Measurements from ENCODE around the gene WDR43. TPM values are rescaled to one million over a fixed set of nuclear protein-coding genes. Genes with fewer than 3 reads are reported as not detected.
A peak's percentile ranks its signal among the peaks of the same experiment; 100 is the strongest.

WDR43 gene
- total and polyA plus RNA-seq, 9 of the 15 experiments (the other 6 are each of a cell fraction or from before 2014, with no cell fraction given): 34.6 to 197 (median 105) TPM

DNA sequence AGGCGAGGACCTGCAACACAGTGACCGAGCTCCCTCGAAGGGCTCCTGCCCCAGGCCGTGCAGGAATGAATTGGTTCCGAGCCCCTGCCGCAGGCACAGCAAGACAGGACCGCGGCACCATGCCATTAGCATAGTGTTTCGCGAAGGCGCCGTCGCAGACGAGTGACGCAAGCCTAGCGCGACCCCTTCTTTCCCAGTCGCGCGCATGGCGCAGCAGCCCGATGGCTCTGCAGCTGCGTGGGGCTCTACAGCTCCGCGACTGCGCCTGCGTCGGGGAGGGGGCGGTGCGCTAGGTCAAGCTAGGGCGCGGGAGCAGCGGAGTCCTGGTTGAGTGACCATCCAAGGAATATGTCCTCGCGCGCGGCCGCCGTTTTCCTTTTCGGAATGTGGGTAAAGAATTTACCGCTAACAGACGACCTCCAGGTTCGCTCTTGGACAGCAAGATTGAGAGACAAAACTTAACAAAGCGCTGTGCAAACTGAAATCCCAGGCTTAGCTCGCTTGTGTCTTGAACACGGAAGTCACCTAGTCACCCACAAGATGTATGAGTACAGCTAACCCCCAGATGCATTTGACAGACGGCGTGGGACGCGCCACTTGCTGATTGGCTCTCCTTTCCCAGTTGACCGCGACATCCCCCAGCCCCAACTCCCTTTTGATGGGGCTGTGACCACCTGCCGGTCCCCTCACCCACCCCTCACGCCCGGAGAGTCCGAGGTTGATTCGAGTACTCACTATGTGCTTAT lies 24.1 kb upstream of the WDR43 start, which contains the start of gene TRMT61B (continued):
- no peak for TF ChIP-seq ZNF707 (CRISPR knock-in tag; conservative IDR thresholded peaks at IDR 0.05)
- TF ChIP-seq, protein P1, sequence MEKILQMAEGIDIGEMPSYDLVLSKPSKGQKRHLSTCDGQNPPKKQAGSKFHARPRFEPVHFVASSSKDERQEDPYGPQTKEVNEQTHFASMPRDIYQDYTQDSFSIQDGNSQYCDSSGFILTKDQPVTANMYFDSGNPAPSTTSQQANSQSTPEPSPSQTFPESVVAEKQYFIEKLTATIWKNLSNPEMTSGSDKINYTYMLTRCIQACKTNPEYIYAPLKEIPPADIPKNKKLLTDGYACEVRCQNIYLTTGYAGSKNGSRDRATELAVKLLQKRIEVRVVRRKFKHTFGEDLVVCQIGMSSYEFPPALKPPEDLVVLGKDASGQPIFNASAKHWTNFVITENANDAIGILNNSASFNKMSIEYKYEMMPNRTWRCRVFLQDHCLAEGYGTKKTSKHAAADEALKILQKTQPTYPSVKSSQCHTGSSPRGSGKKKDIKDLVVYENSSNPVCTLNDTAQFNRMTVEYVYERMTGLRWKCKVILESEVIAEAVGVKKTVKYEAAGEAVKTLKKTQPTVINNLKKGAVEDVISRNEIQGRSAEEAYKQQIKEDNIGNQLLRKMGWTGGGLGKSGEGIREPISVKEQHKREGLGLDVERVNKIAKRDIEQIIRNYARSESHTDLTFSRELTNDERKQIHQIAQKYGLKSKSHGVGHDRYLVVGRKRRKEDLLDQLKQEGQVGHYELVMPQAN (IDR thresholded peaks at IDR 0.05; ENCODE audit: borderline replicate concordance): peak; percentile 81; the same call in 1 of the 2 replicates
- no peak for TF ChIP-seq KAT8 (IDR thresholded peaks at IDR 0.05; ENCODE audit: low read depth)
- TF ChIP-seq ZNF140 (CRISPR knock-in tag; IDR thresholded peaks at IDR 0.05): no peak
- TF ChIP-seq DLX4 (CRISPR knock-in tag; IDR thresholded peaks at IDR 0.05): no peak
- TF ChIP-seq ZC3H11A (IDR thresholded peaks at IDR 0.05; ENCODE audit: low read depth, low read length): peak; percentile 55; the same call in 1 of the 2 replicates
- no peak for TF ChIP-seq ZNF280B (CRISPR knock-in tag; IDR thresholded peaks at IDR 0.05)
- TF ChIP-seq, protein P2, sequence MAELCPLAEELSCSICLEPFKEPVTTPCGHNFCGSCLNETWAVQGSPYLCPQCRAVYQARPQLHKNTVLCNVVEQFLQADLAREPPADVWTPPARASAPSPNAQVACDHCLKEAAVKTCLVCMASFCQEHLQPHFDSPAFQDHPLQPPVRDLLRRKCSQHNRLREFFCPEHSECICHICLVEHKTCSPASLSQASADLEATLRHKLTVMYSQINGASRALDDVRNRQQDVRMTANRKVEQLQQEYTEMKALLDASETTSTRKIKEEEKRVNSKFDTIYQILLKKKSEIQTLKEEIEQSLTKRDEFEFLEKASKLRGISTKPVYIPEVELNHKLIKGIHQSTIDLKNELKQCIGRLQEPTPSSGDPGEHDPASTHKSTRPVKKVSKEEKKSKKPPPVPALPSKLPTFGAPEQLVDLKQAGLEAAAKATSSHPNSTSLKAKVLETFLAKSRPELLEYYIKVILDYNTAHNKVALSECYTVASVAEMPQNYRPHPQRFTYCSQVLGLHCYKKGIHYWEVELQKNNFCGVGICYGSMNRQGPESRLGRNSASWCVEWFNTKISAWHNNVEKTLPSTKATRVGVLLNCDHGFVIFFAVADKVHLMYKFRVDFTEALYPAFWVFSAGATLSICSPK (IDR thresholded peaks at IDR 0.05; ENCODE audit: borderline replicate concordance): no peak
- no peak for TF ChIP-seq PHB2 (IDR thresholded peaks at IDR 0.05; ENCODE audit: low read depth)
- no peak; the same call in none of the 2 replicates for TF ChIP-seq THAP12 (CRISPR knock-in tag; IDR thresholded peaks at IDR 0.05)
- TF ChIP-seq FUS (optimal IDR thresholded peaks at IDR 0.05; ENCODE audit: low read depth, low read length): no peak
- TF ChIP-seq, protein P3, sequence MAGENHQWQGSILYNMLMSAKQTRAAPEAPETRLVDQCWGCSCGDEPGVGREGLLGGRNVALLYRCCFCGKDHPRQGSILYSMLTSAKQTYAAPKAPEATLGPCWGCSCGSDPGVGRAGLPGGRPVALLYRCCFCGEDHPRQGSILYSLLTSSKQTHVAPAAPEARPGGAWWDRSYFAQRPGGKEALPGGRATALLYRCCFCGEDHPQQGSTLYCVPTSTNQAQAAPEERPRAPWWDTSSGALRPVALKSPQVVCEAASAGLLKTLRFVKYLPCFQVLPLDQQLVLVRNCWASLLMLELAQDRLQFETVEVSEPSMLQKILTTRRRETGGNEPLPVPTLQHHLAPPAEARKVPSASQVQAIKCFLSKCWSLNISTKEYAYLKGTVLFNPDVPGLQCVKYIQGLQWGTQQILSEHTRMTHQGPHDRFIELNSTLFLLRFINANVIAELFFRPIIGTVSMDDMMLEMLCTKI (IDR thresholded peaks at IDR 0.05; ENCODE audit: partially characterized antibody): no peak
- no peak for TF ChIP-seq CBFA2T2 (conservative IDR thresholded peaks at IDR 0.05)
- no peak for TF ChIP-seq ZBTB17 (CRISPR knock-in tag; IDR thresholded peaks at IDR 0.05)
- no peak for TF ChIP-seq ZEB2 (IDR thresholded peaks at IDR 0.05)
- no peak for TF ChIP-seq HNRNPUL1 (IDR thresholded peaks at IDR 0.05; ENCODE audit: low read length)
- no peak for TF ChIP-seq RBM39 (optimal IDR thresholded peaks at IDR 0.05; ENCODE audit: low read depth, low read length)
- no peak for TF ChIP-seq NR3C1 (CRISPR knock-in tag; IDR thresholded peaks at IDR 0.05)
- peak; percentile 100 for TF ChIP-seq C11orf30 (IDR thresholded peaks at IDR 0.05; ENCODE audit: low read depth)
- no peak for TF ChIP-seq ETV1 (tag; conservative IDR thresholded peaks at IDR 0.05; ENCODE audit: low read depth)
